Transverse colon (tissue), 4 donors: Measurements from ENCODE around the gene SSUH2. TPM values are rescaled to one million over a fixed set of nuclear protein-coding genes. Genes with fewer than 3 reads are reported as not detected.
"Not testable (repeated sequence)": the region's sequence is repeated elsewhere in the genome, so short reads cannot be mapped to it uniquely, and the experiment has no call there.

ENCODE experiments used
- DNase-seq: peaks from one replicate; pipeline ENCODE4 v3.0.0-alpha.2; 2019
- H3K27ac ChIP-seq, 4 donors: fragments of 200-600 bp; sonication (generic); 2 replicates each; pipeline ENCODE4 v1.5.1; 2016 to 2018; ENCODE audit warnings: inconsistent platforms in 4 of 4
- H3K27me3 ChIP-seq: fragments of 200-600 bp; sonication (generic); 2 replicates; pipeline ENCODE4 v1.5.1; 2017; ENCODE audit warnings: inconsistent platforms
- H3K36me3 ChIP-seq, 4 donors: fragments of 200-600 bp; sonication (generic); 2 replicates each; pipeline ENCODE4 v1.5.1; 2017 to 2019; ENCODE audit warnings: inconsistent platforms in 4 of 4
- H3K4me1 ChIP-seq, 4 donors: fragments of 200-600 bp; sonication (generic); 2 replicates each; pipeline ENCODE4 v1.5.1; 2017 to 2020; ENCODE audit warnings: inconsistent platforms in 4 of 4
- H3K4me3 ChIP-seq, 4 donors: fragments of 200-600 bp; sonication (generic); 1 replicate in 1 of 4; 2 replicates in 3 of 4; pipeline versions ENCODE4 v1.5.1 to v1.6.1; 2017 to 2019; ENCODE audit warnings: inconsistent platforms in 4 of 4
- H3K9me3 ChIP-seq, 2 donors: fragments of 200-600 bp; sonication (generic); 2 replicates each; pipeline ENCODE4 v1.5.1; 2017 to 2019; ENCODE audit warnings: inconsistent platforms in 2 of 2
- EP300 ChIP-seq: sonication (generic); formaldehyde crosslinking; IDR thresholded peaks from one replicate; pipeline ENCODE4 v1.6.1; 2017; ENCODE audit warnings: antibody characterized with exemption, low read depth
- POLR2A ChIP-seq: fragments of 450-650 bp; IDR thresholded peaks from one replicate; pipeline ENCODE4 v1.6.1; 2016; ENCODE audit warnings: antibody characterized with exemption, mild to moderate bottlenecking, moderate library complexity
- POLR2AphosphoS5 ChIP-seq, 3 donors: sonication (generic); formaldehyde crosslinking; IDR thresholded peaks; one replicate each; pipeline ENCODE4 v1.6.1; 2016; ENCODE audit warnings: antibody characterized with exemption in 3 of 3
- WGBS, 2 donors: methylation state at CpG; one replicate each; pipeline ENCODE4 v1.1.5; 2018; ENCODE audit warnings: low coverage in 1 of 2; 5-methylcytosine and 5-hydroxymethylcytosine counted together
- in situ Hi-C, 4 donors: fragments of 200-750 bp; cut with MboI; loops; one replicate each; pipeline versions ENCODE4 v1.15.0 to v1.15.1; 2017; ENCODE audit warnings: low sequenced_read_pairs in 3 of 4, low pct_ligation_motif_present in 1 of 4, low pct_unique_long_range_greater_than_20kb in 1 of 4
- intact Hi-C: fragments of 100-400 bp; cut with DNase I; formaldehyde crosslinking; loops from one replicate; pipeline ENCODE4 v1.15.1; 2023; ENCODE audit warnings: low total_unique reads
- total RNA-seq, 4 donors: library from RNA; depleted of rRNA; stranded (reverse); fragments of >200 nt; gene quantifications; one replicate each; pipeline ENCODE4 v1.1.0, GENCODE V29; 2016
- TF ChIP-seq, protein P1 (sequence below), 5 experiments: fragments of 200-600 bp in 3 of 5; fragments of 450-650 bp in 2 of 5; sonication (generic) in 3 of 5; IDR thresholded peaks; 1 replicate in 2 of 5; 2 replicates in 3 of 5; pipeline ENCODE4 v1.5.1; 2016 to 2017; ENCODE audit warnings: antibody characterized with exemption in 5 of 5, inconsistent platforms in 3 of 5, mild to moderate bottlenecking in 2 of 5, moderate library complexity in 1 of 5

SSUH2 gene
- total RNA-seq, 4 donors from 2014 or later: 2.9 to 4.1 TPM; not detected in 2

DNA sequence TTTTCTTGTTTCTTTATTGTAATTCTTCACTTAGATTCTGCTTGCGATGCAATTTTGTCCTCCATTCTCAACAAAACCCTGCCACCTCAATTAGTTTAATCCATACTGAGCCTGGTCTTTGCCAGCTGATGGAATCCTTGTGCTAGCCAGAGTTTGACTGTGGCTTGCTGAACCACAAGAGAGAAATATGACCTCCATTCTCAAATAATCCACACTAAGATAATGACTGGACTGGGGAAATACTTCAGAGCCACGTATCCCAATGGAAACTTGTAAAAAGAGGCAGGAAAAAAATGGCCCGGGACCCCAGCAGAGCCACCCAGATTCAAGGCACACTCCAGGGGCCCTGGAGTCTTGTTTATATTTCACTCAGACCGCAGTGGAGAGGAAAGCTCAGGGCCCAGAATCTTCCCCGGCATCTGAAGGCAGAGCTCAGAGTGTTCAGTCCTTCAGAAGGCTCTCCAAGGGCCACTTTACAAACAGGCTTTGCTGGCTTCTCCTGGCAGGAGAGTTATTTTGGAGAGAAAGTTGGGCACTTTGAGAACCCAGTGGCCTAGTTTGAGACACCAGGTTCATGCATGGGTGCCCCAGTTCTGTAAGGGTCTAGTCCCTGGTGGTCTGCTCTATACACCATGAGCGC is 62.7 kb downstream of the SSUH2 start:
- intact Hi-C loops (no loop called here), in situ Hi-C loops (no loop called here)
- DNase-seq: no peak
- TF ChIP-seq POLR2AphosphoS5 (IDR thresholded peaks at IDR 0.05) (no peak), POLR2A (no peak), EP300 (no peak)
- TF ChIP-seq, protein P1, sequence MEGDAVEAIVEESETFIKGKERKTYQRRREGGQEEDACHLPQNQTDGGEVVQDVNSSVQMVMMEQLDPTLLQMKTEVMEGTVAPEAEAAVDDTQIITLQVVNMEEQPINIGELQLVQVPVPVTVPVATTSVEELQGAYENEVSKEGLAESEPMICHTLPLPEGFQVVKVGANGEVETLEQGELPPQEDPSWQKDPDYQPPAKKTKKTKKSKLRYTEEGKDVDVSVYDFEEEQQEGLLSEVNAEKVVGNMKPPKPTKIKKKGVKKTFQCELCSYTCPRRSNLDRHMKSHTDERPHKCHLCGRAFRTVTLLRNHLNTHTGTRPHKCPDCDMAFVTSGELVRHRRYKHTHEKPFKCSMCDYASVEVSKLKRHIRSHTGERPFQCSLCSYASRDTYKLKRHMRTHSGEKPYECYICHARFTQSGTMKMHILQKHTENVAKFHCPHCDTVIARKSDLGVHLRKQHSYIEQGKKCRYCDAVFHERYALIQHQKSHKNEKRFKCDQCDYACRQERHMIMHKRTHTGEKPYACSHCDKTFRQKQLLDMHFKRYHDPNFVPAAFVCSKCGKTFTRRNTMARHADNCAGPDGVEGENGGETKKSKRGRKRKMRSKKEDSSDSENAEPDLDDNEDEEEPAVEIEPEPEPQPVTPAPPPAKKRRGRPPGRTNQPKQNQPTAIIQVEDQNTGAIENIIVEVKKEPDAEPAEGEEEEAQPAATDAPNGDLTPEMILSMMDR (IDR thresholded peaks at IDR 0.05): no peak
- Histone ChIP-seq H3K4me3 (no peak overlapping the region), H3K4me1 (no peaks in the 10 kb centered on the region), H3K36me3 (no peaks in the 10 kb centered on the region), H3K9me3 (no peaks in the 10 kb centered on the region), H3K27me3 (no peaks in the 10 kb centered on the region), H3K27ac (no peak overlapping the region)
- WGBS, 2 donors: 82 to 85% methylated on average over 2 to 6 of the region's 6 CpGs

GRCh38 chr3:8581373-8581772 is 63.2 kb downstream of the SSUH2 start:
- H3K9me3 ChIP-seq: no peaks in the 10 kb centered on the region
- H3K27me3 ChIP-seq: no peaks in the 10 kb centered on the region
- H3K4me1 ChIP-seq: no peaks in the 10 kb centered on the region
- no peak for TF ChIP-seq POLR2AphosphoS5 (IDR thresholded peaks at IDR 0.05)
- no peak for TF ChIP-seq EP300
- no peak for TF ChIP-seq POLR2A
- TF ChIP-seq, protein P1 (IDR thresholded peaks at IDR 0.05): no peak
- 71 to 85% methylated on average over 3 of the region's 3 CpGs for WGBS, 2 donors
- no peak overlapping the region for H3K27ac ChIP-seq
- intact Hi-C loops: no loop called here
- no peaks in the 10 kb centered on the region for H3K36me3 ChIP-seq
- in situ Hi-C loops: no loop called here
- no peak for DNase-seq
- H3K4me3 ChIP-seq: no peak overlapping the region

GRCh38 chr3:8580434-8580833 is 64.2 kb downstream of the SSUH2 start:
- in situ Hi-C loops, H3K27ac ChIP-seq, DNase-seq, intact Hi-C loops, H3K27me3 ChIP-seq, H3K4me3 ChIP-seq, H3K4me1 ChIP-seq, H3K36me3 ChIP-seq, H3K9me3 ChIP-seq: not testable (repeated sequence)
- 60 to 78% methylated on average over 1 to 5 of the region's 5 CpGs for WGBS, 2 donors

DNA sequence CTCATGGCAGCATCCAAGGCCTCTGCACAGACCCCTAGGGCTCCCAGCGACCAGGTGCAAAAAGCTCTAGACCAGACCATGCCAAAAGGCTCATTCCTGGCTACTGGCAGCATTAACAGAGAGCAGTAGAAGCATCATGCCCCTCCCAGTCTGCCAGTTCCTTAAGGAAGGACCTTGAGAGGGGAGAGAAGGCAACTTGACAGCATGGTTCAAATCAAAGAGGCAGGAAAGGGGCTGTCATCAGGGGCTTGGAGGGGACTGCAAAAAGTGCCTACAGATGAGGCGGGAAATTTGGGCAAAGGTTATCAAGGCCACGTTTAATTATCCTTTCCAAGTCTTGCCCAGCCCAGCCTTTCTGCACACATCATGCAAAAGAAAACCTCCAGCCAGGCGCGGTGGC is 64.7 kb downstream of the SSUH2 start:
- no peaks in the 10 kb centered on the region for H3K9me3 ChIP-seq
- no peak for TF ChIP-seq EP300
- TF ChIP-seq, protein P1 (IDR thresholded peaks at IDR 0.05): no peak
- no peak for TF ChIP-seq POLR2AphosphoS5 (IDR thresholded peaks at IDR 0.05)
- TF ChIP-seq POLR2A: no peak
- WGBS, 2 donors: 89% methylated on average over 5 of the region's 5 CpGs; no CpG with 5 or more reads in 1 of the 2 donors
- intact Hi-C loops: no loop called here
- no peak overlapping the region for H3K27ac ChIP-seq
- no peak for DNase-seq
- no peaks in the 10 kb centered on the region for H3K27me3 ChIP-seq
- no peaks in the 10 kb centered on the region for H3K4me1 ChIP-seq
- in situ Hi-C loops: no loop called here
- no peaks in the 10 kb centered on the region for H3K36me3 ChIP-seq
- no peak overlapping the region for H3K4me3 ChIP-seq

DNA sequence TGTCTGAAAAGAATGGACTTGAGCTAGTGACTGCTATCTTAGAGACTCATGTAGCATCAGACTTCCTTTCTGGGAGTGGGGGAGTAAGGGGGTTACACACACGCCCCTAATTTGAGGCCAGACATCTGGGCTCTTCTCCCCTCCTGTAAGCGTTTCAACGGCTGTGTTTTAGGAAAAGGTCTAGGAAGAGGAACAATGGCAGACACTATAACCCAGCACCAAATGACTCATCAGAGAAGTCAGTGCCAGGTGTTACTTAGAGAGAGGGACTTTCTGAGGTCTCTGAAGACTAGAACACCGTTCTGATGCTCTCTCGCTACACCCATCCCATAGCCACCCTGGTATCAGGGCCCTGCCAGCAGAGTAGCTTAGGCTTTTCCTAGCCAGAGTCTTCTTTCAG is 65.5 kb downstream of the SSUH2 start:
- no peak for TF ChIP-seq POLR2A
- no peak for TF ChIP-seq POLR2AphosphoS5 (IDR thresholded peaks at IDR 0.05)
- TF ChIP-seq EP300: no peak
- TF ChIP-seq, protein P1 (IDR thresholded peaks at IDR 0.05): no peak

More for the DNA sequence above, 65.5 kb downstream of the SSUH2 start:
- Histone ChIP-seq H3K4me1 (no peaks in the 10 kb centered on the region), H3K27me3 (no peaks in the 10 kb centered on the region), H3K27ac (no peak overlapping the region), H3K36me3 (no peaks in the 10 kb centered on the region), H3K4me3 (no peak overlapping the region), H3K9me3 (no peaks in the 10 kb centered on the region)
- intact Hi-C loops: no loop called here
- WGBS, 2 donors: 40 to 52% methylated on average over 1 to 5 of the region's 5 CpGs
- DNase-seq: no peak
- in situ Hi-C loops: no loop called here
